Activated naive CD8-positive, alpha-beta T cell treated with anti-CD3 and anti-CD28 coated beads for 36 hours (primary cell): ENCODE measurements around the gene PPAT. TPM values are rescaled to one million over a fixed set of nuclear protein-coding genes. Genes with fewer than 3 reads are reported as not detected.
"Not testable (repeated sequence)": the region's sequence is repeated elsewhere in the genome, so short reads cannot be mapped to it uniquely, and the experiment has no call there.

ENCODE experiments used
- DNase-seq: peaks from one replicate; pipeline ENCODE4 v3.0.0; 2021
- H3K27ac Mint-ChIP-seq: one replicate; pipeline ENCODE4 v1.8.0; 2022; ENCODE audit warnings: mild to moderate bottlenecking, moderate library complexity, mixed read lengths
- H3K27me3 Mint-ChIP-seq: one replicate; pipeline ENCODE4 v1.8.0; 2022; ENCODE audit warnings: mild to moderate bottlenecking, mixed read lengths
- H3K36me3 Mint-ChIP-seq: one replicate; pipeline ENCODE4 v1.8.0; 2021; ENCODE audit warnings: mild to moderate bottlenecking, mixed read lengths
- H3K4me1 Mint-ChIP-seq: one replicate; pipeline ENCODE4 v1.8.0; 2021; ENCODE audit warnings: mixed read lengths
- H3K4me3 Mint-ChIP-seq: one replicate; pipeline ENCODE4 v1.8.0; 2022; ENCODE audit warnings: mild to moderate bottlenecking, moderate library complexity, mixed read lengths
- H3K9me3 Mint-ChIP-seq: one replicate; pipeline ENCODE4 v1.8.0; 2022; ENCODE audit warnings: mixed read lengths
- total RNA-seq, 2 experiments: library from RNA; stranded (reverse); gene quantifications; one replicate each; pipeline ENCODE4 v1.2.3, GENCODE V29; 2021

The PPAT gene
- total RNA-seq, 2 experiments from 2014 or later: 68.9 to 69.0 TPM

DNA sequence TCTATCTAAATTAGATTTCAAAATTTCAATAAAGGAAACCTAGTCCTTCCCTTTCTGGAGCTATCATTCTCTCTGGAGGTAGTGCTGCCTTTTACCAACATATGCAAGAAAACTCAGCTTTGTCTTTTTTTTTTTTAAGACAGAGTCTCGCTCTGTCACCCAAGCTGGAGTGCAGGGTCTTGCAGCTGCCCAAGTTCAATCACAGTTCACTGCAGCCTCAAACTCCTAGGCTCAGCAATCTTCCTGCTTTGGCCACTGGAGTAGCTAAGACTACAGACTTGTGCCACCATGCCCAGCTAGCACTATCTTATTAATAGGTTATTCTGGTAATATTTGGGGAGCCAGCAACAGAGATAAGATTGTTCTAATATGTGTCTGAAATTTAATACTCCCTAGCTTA lies 60.5 kb downstream of the PPAT start:
- Mint-ChIP-seq H3K4me1 (peaks cover 4% of the 10 kb centered on the region), H3K9me3 (no peaks in the 10 kb centered on the region), H3K27me3 (no peaks in the 10 kb centered on the region), H3K36me3 (peaks cover 13% of the 10 kb centered on the region), H3K27ac (no peak overlapping the region), H3K4me3 (no peak overlapping the region)
- no peak for DNase-seq

DNA sequence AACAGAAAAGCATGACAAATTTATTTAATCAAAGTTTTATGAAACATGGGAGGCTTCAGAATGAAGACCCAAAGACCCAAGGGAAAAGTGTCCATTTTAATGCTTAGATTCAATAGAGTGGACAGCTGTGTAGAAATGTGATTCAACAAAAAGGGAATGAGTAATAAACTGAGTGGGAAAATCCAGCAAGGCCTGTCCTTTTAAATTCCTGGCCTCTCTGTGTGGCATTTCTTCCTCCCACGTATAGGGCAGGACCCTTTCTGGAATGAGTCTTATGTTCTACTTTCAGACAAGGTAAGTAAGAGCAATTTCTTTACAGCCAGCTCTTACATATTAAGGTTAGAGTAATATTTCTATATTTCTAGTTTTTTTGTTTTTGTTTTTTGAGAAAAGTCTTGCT lies 62.6 kb downstream of the PPAT start:
- no peak for DNase-seq
- H3K9me3 Mint-ChIP-seq: peaks cover 1% of the 10 kb centered on the region
- no peak overlapping the region for H3K4me3 Mint-ChIP-seq
- peaks cover 30% of the 10 kb centered on the region for H3K36me3 Mint-ChIP-seq
- H3K4me1 Mint-ChIP-seq: peaks cover 4% of the 10 kb centered on the region
- no peaks in the 10 kb centered on the region for H3K27me3 Mint-ChIP-seq
- no peak overlapping the region for H3K27ac Mint-ChIP-seq

DNA sequence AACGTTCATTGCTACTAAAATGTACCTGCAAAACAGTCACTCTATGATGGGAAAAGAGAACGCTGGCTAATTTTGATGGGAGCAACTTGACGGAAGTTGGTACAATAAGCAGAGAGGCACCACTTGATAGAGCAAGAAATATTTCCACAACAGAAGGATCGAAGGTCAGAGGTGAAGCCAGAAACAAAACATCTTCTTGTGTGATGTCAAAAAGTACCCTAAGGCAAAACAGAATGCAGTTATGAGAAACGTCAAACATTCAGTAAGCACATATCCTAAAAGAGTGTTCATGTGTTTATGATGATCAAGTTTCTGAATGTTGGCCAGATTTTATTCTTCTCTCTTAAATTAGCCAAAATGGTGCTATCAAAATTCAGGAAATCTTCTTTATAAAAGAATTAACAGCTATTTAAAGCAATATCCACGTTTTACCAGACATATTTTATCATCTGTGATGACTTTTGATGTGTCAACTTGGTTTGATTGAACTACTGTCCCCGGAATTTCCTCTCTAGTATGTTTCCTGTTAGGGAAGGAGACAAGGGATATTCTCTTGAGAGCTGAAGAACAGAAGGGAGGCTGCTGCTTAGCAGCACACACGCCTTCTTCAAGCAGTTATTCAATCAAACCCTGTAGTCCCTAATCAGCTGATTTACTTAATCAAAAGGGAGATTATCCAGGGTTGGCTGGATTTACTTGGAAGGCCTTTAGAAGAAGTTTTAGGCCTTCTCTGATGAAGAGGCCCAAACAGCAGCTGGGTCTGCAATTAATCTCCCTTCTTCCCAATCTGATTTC lies 63.8 kb downstream of the PPAT start:
- H3K36me3 Mint-ChIP-seq: peaks cover 29% of the 10 kb centered on the region
- peaks cover 4% of the 10 kb centered on the region for H3K4me1 Mint-ChIP-seq
- peaks cover 1% of the 10 kb centered on the region for H3K9me3 Mint-ChIP-seq

DNA sequence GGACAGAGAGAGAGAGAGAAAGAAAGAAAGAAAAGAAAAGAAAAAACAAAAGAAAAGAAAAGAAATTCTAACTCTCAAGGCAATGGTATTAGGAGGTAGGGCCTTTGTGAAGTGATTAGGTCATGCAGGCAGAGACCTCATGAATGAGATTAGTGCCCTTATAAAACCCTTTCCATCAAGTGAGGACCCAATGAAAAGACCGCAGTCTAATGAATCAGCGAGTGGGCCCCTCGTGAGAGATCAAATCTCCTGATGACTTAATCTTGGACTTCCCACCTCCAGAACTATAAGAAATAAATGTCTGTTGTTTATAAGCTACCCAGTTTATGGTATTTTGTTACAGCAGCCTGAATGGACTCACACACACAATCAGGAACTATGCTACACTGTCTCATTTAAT lies 65.0 kb downstream of the PPAT start:
- Mint-ChIP-seq H3K36me3 (peaks cover 31% of the 10 kb centered on the region), H3K27ac (no peak overlapping the region), H3K9me3 (peaks cover 1% of the 10 kb centered on the region), H3K4me3 (no peak overlapping the region), H3K4me1 (peaks cover 4% of the 10 kb centered on the region), H3K27me3 (no peaks in the 10 kb centered on the region)
- no peak for DNase-seq

More for the DNA sequence above, 63.8 kb downstream of the PPAT start:
- DNase-seq: no peak
- Mint-ChIP-seq H3K27ac (no peak overlapping the region), H3K4me3 (no peak overlapping the region), H3K27me3 (no peaks in the 10 kb centered on the region)

DNA sequence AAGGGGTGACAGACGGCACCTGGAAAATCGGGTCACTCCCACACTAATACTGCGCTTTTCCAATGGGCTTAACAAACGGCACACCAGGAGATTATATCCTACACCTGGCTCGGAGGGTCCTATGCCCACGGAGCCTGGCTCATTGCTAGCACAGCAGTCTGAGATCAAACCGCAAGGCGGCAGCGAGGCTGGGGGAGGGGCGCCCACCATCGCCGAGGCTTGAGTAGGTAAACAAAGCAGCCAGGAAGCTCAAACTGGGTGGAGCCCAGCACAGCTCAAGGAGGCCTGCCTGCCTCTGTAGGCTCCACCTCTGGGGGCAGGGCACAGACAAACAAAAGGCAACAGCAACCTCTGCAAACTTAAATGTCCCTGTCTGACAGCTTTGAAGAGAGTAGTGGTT lies 72.4 kb downstream of the PPAT start:
- not testable (repeated sequence) for DNase-seq, H3K9me3 Mint-ChIP-seq, H3K27ac Mint-ChIP-seq, H3K4me3 Mint-ChIP-seq, H3K27me3 Mint-ChIP-seq, H3K4me1 Mint-ChIP-seq
- peaks cover 39% of the 10 kb centered on the region for H3K36me3 Mint-ChIP-seq

DNA sequence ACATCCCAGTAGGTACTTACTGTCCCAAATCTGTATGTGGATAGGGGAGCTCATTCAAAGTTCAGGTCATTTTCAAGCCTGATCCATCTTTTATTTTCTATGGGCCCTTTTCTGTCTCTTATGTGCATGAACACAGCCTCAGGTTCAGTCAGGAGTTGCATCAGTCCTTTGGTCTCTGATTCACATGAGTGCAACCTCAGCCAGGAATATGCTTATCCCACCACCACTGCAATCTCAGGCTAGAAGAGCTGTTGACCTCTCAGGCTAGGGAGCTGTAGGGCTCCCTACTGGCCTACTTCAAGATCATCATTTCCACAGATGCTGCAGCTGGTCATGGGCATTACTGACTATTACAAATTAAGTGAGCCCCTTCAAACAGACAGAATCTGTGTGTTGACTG lies 75.3 kb downstream of the PPAT start:
- peaks cover 27% of the 10 kb centered on the region for H3K36me3 Mint-ChIP-seq
- no peaks in the 10 kb centered on the region for H3K4me1 Mint-ChIP-seq
- H3K27ac Mint-ChIP-seq: no peak overlapping the region
- H3K27me3 Mint-ChIP-seq: no peaks in the 10 kb centered on the region
- H3K9me3 Mint-ChIP-seq: peaks cover 6% of the 10 kb centered on the region
- no peak overlapping the region for H3K4me3 Mint-ChIP-seq
- no peak for DNase-seq

DNA sequence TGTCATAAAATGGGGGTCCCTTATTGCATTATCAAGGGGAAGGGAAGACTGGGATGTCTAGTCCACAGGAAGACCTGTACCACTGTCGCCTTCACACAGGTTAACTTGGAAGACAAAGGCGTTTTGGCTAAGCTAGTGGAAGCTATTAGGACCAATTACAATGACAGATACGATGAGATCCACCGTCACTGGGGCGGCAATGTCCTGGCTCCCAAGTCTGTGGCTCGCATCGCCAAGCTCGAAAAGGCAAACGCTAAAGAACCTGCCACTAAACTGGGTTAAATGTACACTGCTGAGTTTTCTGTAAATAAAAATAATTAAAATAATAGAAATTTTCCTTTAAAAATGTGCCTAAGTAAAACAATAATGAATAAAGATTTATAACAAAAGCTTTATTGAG lies 78.8 kb downstream of the PPAT start:
- Mint-ChIP-seq H3K27ac (no peak overlapping the region), H3K4me3 (no peak overlapping the region), H3K27me3 (no peaks in the 10 kb centered on the region), H3K9me3 (no peaks in the 10 kb centered on the region), H3K36me3 (peaks cover 4% of the 10 kb centered on the region), H3K4me1 (no peaks in the 10 kb centered on the region)
- no peak for DNase-seq

DNA sequence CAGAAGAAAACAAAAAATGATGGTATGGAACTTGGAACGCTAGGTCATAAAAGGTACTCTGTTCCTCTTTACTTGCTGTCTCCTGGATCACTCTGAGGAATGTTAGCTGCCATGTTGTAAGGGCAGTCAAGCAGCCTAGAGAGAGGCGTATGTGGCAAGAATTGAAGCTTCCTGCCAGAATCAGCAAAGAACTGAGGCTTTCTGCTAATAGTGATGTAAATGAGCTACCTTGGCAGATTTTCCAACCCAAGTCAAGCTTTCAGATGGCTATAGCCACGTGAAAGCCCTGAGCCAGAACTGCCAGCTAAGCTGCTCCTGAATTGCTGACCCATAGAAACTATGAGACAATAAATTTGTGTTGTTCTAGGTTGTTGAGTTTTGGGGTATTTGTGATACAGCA lies 86.8 kb downstream of the PPAT start:
- no peak for DNase-seq
- Mint-ChIP-seq H3K4me1 (peaks cover 11% of the 10 kb centered on the region), H3K27me3 (no peaks in the 10 kb centered on the region), H3K9me3 (no peaks in the 10 kb centered on the region), H3K36me3 (peaks cover 11% of the 10 kb centered on the region), H3K27ac (no peak overlapping the region), H3K4me3 (no peak overlapping the region)

DNA sequence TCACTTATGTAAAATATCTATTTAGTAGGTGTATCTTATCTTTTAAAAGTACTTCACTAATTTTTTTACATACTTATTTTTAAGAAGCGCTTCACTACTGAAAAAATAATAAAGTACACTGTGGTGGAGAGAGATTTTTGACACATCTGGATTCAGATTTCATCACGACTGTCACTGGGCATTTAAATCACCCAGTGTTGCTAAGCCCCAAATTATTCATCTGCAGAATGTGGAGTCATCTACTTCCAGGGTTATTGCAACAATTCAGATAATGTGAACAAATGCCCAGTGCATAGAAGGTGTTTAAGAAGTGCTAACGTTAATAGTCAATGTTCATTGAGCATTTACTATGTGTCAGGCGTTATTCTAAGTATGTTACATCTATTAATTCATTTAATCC lies 90.0 kb downstream of the PPAT start:
- H3K9me3 Mint-ChIP-seq: no peaks in the 10 kb centered on the region
- H3K4me1 Mint-ChIP-seq: peaks cover 11% of the 10 kb centered on the region
- H3K27me3 Mint-ChIP-seq: no peaks in the 10 kb centered on the region
- DNase-seq: no peak
- H3K4me3 Mint-ChIP-seq: no peak overlapping the region
- peaks cover 13% of the 10 kb centered on the region for H3K36me3 Mint-ChIP-seq
- H3K27ac Mint-ChIP-seq: no peak overlapping the region

Other genes with a start within 250 kb of the PPAT start
- 10 to 100 TPM in 1 of 2 experiments, 1 to 10 TPM in 1; 9.7 to 11.4 TPM for gene AASDH, start 48.1 kb downstream of the PPAT start, total RNA-seq
- 100 to 1,000 TPM; 472 TPM for gene PAICS, start 645 bp upstream of the PPAT start, total RNA-seq
- gene SRP72, start 32.0 kb upstream of the PPAT start, total RNA-seq: 100 to 1,000 TPM; 209 to 211 TPM
- under 1 TPM; 0.45 to 0.46 TPM for gene ARL9, start 70.2 kb upstream of the PPAT start, total RNA-seq
- 10 to 100 TPM; 16.5 to 18.1 TPM for gene HOPX, start 245.7 kb upstream of the PPAT start, total RNA-seq